Amygdala (tissue), 56 donors: ENCODE data around the gene PDE1C.
"Not testable (repeated sequence)": the region's sequence is repeated elsewhere in the genome, so short reads cannot be mapped to it uniquely, and the experiment has no call there.

Experiments
- DNase-seq, 56 donors: peaks; one replicate each; lab custom pipeline; 2025; lab: John Stamatoyannopoulos, UW

PDE1C gene

GRCh38 chr7:31858055-31858454 is 212.2 kb downstream of the PDE1C start:
- DNase-seq: no peak

- peak in 1 of 56 donors; percentile 15 for DNase-seq
These were observed 213.0 kb downstream of the PDE1C start for GRCh38 chr7:31857172-31857571.

GRCh38 chr7:31856337-31856736 is 213.9 kb downstream of the PDE1C start:
- no peak for DNase-seq

- DNase-seq: no peak
These were observed 214.7 kb downstream of the PDE1C start for GRCh38 chr7:31855530-31855929.

- no peak for DNase-seq
These were observed 216.8 kb downstream of the PDE1C start for GRCh38 chr7:31853380-31853779.

GRCh38 chr7:31852462-31852861 is 217.7 kb downstream of the PDE1C start:
- DNase-seq: no peak

GRCh38 chr7:31851119-31851518 is 219.1 kb downstream of the PDE1C start:
- no peak for DNase-seq

GRCh38 chr7:31850601-31851000 is 219.6 kb downstream of the PDE1C start:
- DNase-seq: no peak

- no peak for DNase-seq
These were observed 220.1 kb downstream of the PDE1C start for GRCh38 chr7:31850066-31850465.

- DNase-seq: no peak
These were observed 234.7 kb downstream of the PDE1C start for GRCh38 chr7:31835471-31835870.

GRCh38 chr7:31833625-31834024 is 236.6 kb downstream of the PDE1C start:
- not testable (repeated sequence) for DNase-seq

GRCh38 chr7:31828520-31828919 is 241.7 kb downstream of the PDE1C start:
- no peak for DNase-seq

GRCh38 chr7:31825576-31825975 is 244.6 kb downstream of the PDE1C start:
- DNase-seq: no peak

- DNase-seq: no peak
These were observed 251.2 kb downstream of the PDE1C start for GRCh38 chr7:31819031-31819430.

GRCh38 chr7:31816810-31817209 is 253.4 kb downstream of the PDE1C start:
- no peak for DNase-seq

GRCh38 chr7:31815796-31816195 is 254.4 kb downstream of the PDE1C start:
- no peak for DNase-seq

- DNase-seq: no peak
These were observed 256.0 kb downstream of the PDE1C start for GRCh38 chr7:31814187-31814586.

- peak in 3 of 56 donors; percentile 1 to 5 (median 4) for DNase-seq
These were observed 258.4 kb downstream of the PDE1C start for GRCh38 chr7:31811650-31812461.

GRCh38 chr7:31805209-31805818 is 264.9 kb downstream of the PDE1C start:
- no peak for DNase-seq

- no peak for DNase-seq
These were observed 273.8 kb downstream of the PDE1C start for GRCh38 chr7:31796375-31796774.

GRCh38 chr7:31794851-31795344 is 275.3 kb downstream of the PDE1C start:
- no peak for DNase-seq

- DNase-seq: no peak
These were observed 278.3 kb downstream of the PDE1C start for GRCh38 chr7:31791881-31792280.
